ENCODE data around the gene UTF1. TPM values are rescaled to one million over a fixed set of nuclear protein-coding genes. Genes with fewer than 3 reads are reported as not detected.

UTF1 gene
- total and polyA plus RNA-seq, 8 donors: not detected

- H3K4me1 ChIP-seq: no peaks in the 10 kb centered on the region
- H3K4me3 ChIP-seq: no peak overlapping the region
- peaks cover 2 to 73% (median 25%) of the 10 kb centered on the region in 3 donors for H3K27me3 ChIP-seq
- TF ChIP-seq POLR2AphosphoS5 (IDR thresholded peaks at IDR 0.05) (no peak), CTCF (IDR thresholded peaks at IDR 0.05) (no peak), POLR2A (IDR thresholded peaks at IDR 0.05) (no peak), EP300 (IDR thresholded peaks at IDR 0.05) (no peak)
- 82 to 87% (median 85%) methylated on average over 26 of the region's 26 CpGs for WGBS, 5 donors
- DNase-seq: no peak
- H3K9me3 ChIP-seq: no peaks in the 10 kb centered on the region
- intact Hi-C loops (cut with DNase I; ENCODE audit: low total_unique reads): no loop called here
- H3K27ac ChIP-seq: no peak overlapping the region
- no peaks in the 10 kb centered on the region for H3K36me3 ChIP-seq
Observed at GRCh38 chr10:133216776-133217175, 13.2 kb upstream of the UTF1 start.

- no peak for TF ChIP-seq POLR2AphosphoS5 (IDR thresholded peaks at IDR 0.05)
- TF ChIP-seq POLR2A (IDR thresholded peaks at IDR 0.05): no peak
- TF ChIP-seq EP300 (IDR thresholded peaks at IDR 0.05): no peak
- TF ChIP-seq CTCF (IDR thresholded peaks at IDR 0.05): no peak
- no peaks in the 10 kb centered on the region for H3K36me3 ChIP-seq
- no peak overlapping the region for H3K27ac ChIP-seq
- DNase-seq: no peak
- H3K27me3 ChIP-seq: peaks cover 2 to 68% (median 25%) of the 10 kb centered on the region in 3 donors
- no peaks in the 10 kb centered on the region for H3K4me1 ChIP-seq
- WGBS, 5 donors: 78 to 85% (median 79%) methylated on average over 24 to 25 of the region's 25 CpGs
- intact Hi-C loops (cut with DNase I; ENCODE audit: low total_unique reads): no loop called here
- H3K4me3 ChIP-seq: no peak overlapping the region
- H3K9me3 ChIP-seq: no peaks in the 10 kb centered on the region
Observed at GRCh38 chr10:133217800-133218589, 12.0 kb upstream of the UTF1 start.

GRCh38 chr10:133218891-133219290 is 11.1 kb upstream of the UTF1 start:
- intact Hi-C loops (cut with DNase I; ENCODE audit: low total_unique reads): no loop called here
- no peak overlapping the region for H3K27ac ChIP-seq
- no peaks in the 10 kb centered on the region for H3K36me3 ChIP-seq
- H3K4me3 ChIP-seq: no peak overlapping the region
- DNase-seq: no peak
- TF ChIP-seq EP300 (IDR thresholded peaks at IDR 0.05) (no peak), POLR2A (IDR thresholded peaks at IDR 0.05) (no peak), CTCF (IDR thresholded peaks at IDR 0.05) (no peak), POLR2AphosphoS5 (IDR thresholded peaks at IDR 0.05) (no peak)
- peaks cover 2 to 62% (median 25%) of the 10 kb centered on the region in 3 donors for H3K27me3 ChIP-seq
- 47 to 66% (median 55%) methylated on average over 13 to 20 of the region's 20 CpGs for WGBS, 5 donors
- no peaks in the 10 kb centered on the region for H3K4me1 ChIP-seq
- H3K9me3 ChIP-seq: no peaks in the 10 kb centered on the region

GRCh38 chr10:133219782-133220181 is 10.2 kb upstream of the UTF1 start:
- peaks cover 2 to 62% (median 25%) of the 10 kb centered on the region in 3 donors for H3K27me3 ChIP-seq
- intact Hi-C loops (cut with DNase I; ENCODE audit: low total_unique reads): no loop called here
- TF ChIP-seq EP300 (IDR thresholded peaks at IDR 0.05) (no peak), POLR2A (IDR thresholded peaks at IDR 0.05) (no peak), POLR2AphosphoS5 (IDR thresholded peaks at IDR 0.05) (no peak), CTCF (IDR thresholded peaks at IDR 0.05) (no peak)
- no peaks in the 10 kb centered on the region for H3K9me3 ChIP-seq
- no peaks in the 10 kb centered on the region for H3K4me1 ChIP-seq
- no peaks in the 10 kb centered on the region for H3K36me3 ChIP-seq
- no peak for DNase-seq
- WGBS, 5 donors: 7 to 34% (median 15%) methylated on average over 8 to 28 of the region's 28 CpGs
- no peak overlapping the region for H3K4me3 ChIP-seq
- H3K27ac ChIP-seq: no peak overlapping the region

All from stomach (tissue), 9 donors.